AML-193 (cell line): ENCODE measurements around the gene AGAP1.

Experiments
- DNase-seq, 2 experiments: peaks; one replicate each; lab custom pipeline; 2025; lab: John Stamatoyannopoulos, UW

Gene AGAP1

DNA sequence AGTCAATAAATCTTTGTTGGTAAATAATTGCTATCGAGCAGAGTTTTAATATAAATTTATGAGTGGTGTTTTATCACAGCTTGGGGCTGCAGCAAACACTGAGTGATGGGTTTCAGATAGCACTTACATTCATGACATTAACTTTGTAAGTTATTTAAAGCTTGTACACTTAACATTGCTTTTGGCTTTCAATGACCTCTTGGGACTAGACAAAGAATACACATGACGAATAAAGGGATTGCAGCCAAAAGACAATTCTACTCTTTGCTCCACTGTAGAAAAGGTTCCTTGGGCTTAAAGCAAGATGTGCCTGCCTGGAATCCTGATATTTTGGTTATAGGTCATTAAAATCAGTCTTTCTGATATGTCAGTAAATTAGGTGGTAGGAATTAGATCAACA, 374.8 kb downstream of the AGAP1 start:
- DNase-seq = no peak

DNA sequence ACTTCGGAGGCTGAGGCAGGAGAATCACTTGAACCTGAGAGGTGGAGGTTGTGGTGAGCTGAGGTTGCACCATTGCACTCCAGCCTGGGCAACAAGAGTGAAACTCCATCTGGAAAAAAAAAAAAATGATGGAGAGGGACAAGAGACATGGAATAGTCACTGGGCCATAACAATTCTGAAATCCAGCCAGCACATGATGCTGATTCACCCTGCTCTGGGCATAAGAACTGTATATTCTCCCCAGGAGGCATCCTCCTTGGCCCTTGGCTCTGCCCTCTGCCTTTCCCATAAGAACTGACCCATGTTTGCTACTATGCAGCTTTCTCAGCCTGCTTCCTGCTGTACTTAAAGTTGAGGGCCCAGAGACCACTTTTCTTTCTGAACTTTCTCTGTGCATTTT, 376.7 kb downstream of the AGAP1 start:
- no peak for DNase-seq

DNA sequence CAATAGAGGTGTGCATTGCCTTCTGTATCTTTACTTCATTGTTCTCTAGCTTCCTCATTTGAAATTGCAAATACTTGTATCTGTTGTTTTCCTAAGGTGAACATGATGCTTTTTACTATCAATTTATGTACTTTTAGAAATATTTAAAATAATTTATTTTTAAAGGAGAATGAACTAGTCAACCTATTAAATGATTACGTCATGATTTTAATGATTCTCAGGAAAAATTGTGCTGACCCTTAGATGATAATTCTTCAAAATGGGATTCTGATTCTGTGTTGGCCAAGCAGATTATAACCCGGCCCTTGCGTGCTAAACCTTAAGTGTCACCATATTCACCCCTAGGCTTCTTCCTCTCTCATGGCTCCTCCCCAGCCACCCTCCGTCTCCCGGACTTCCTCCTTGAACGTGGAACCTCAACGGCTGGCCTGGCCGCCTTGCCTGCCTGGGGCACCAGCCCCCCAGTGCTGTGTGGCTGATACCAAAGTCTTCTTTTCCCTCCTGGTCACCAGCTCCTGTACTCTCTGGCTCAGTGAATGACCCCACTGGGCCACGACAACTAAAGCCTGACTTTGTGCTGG, 382.3 kb downstream of the AGAP1 start:
- no peak for DNase-seq

DNA sequence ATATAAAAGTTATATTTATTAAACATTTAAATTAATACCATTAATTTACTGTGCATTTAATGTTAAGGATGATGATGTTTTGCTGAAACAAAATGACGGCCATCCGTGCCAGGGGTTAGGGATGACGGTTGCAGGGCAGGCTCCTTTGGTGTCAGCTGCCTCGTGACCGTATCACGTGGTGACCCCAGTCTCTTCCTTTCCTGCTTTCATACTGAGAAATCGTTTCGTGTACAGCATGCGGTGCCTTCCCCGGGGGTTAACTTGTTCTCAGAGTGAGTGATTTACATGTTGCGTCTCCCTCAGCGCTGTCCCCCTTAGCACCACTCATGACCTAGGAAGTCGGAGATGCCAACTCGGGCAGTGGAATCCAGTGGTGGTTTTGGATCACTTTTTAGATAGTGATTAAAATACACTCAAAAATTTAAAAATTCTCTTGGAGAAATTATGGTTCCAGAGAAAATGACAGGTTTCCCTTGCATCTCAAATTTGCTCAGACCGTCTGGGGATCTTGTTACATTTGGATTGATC, 383.5 kb downstream of the AGAP1 start:
- DNase-seq = no peak

DNA sequence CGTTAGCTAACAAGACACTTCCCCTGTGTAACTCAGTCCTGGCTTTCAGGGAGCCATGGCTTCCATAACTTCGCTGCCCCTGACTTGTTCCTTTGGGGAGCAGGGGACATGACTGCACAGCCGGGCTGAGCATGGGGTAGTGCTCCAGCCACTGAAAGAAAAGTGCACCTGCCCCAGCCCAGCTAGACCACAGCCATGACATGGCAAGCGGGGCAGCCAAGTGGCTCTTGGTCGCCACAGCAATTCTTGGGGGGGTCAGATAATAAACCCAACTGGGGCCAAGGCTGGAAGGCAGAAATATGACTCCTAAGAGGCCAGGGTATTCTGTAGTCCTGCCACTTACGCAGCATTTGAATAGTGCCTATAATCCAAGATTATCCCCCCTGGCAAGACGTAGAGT, 385.3 kb downstream of the AGAP1 start:
- no peak for DNase-seq

DNA sequence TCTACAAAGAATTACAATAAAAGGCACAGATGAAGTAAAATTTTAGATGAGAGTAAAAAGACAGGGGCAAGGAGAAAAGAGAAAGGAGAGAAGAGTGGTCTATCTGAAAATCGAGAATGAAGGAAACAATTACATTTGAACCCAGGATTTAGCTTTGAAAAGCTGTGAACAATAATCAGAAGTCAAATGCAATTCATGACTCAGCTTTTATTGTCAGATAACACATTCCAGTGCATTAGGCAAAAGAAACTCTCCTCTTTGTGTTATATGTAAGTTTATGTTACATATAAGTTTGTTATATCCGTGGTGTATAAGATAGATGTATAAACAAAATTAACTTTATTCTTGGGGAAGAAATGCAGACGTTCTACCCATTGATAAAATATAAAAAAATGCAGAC, 389.8 kb downstream of the AGAP1 start:
- DNase-seq = no peak

DNA sequence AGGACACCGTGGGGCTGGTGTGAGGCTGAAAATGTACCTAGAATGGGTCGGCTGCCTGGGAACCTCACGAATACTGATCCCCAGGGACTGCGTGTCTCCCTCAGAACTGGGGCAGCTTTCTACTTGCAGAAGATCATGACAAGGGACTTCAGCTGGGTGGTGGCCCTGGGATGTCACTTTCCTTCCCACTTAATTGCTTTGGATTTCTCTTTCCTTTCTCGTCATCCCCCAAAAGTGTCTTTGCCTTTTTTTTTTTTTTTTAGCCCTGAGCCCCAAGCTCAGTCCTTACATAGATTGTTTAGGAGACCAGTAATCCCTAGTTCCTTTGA, 395.4 kb downstream of the AGAP1 start:
- DNase-seq = no peak

DNA sequence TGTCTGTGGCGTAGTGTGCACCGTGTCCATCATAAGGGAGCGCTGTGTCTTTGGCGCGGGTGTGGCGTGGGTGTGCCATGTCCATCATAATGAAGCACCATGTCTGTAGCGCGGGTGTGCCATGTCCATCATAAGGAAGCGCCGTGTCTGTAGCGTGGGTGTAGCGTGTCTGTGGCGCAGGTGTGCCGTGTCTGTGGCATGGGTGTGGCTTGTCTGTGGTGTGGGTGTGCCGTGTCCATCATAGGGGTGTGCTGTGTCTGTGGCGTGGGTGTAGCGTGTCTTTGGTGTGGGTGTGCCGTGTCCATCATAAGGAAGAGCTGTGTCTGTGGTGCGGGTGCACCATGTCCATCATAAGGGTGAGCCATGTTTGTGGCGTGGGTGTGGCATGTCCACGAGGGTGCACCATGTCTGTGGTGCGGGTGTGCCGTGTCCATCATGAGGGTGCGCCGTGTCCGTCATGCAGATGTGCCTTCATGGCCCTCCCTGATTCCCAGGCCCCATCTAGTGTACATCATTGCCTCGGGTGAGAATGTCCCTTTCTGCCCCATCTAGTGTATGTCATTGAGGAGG, 399.4 kb downstream of the AGAP1 start:
- no peak for DNase-seq

DNA sequence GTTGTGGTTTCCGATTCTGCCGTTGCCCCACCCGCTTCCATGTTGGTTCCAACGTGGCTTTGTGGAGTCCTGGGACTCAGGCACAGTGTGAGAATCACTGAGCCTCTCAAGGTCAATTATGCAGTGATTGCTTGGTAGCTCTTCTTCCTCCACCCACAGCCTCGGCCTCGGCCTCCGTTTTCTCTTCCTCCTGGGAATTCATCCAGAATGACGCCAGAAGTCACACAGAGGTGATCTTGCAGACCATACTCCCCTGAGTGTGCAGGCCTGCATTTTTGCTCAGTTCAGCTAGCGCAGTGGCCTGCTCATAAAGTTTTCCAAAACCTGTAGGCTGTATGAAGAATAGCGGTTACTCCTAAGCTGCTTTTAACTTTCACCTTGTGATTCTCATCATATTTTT, 401.0 kb downstream of the AGAP1 start:
- no peak for DNase-seq

DNA sequence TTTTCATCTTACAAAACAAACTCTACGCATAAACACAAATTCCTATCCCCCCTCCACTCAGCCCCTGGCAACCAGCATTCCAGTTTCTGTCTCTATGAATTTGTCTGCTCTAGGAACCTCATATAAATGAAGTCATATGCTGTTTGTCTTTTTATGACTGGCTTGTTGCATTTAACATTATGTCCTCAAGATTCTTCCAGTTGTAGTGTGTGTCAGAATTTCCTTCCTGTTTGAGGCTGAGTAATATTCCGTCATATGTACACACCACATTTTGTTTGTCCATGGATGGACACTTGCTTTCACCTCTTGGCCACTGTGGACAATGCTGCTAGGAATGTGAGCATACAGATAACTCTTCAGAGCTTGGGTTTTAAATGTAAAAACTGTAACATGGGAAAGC, 402.2 kb downstream of the AGAP1 start:
- no peak for DNase-seq

DNA sequence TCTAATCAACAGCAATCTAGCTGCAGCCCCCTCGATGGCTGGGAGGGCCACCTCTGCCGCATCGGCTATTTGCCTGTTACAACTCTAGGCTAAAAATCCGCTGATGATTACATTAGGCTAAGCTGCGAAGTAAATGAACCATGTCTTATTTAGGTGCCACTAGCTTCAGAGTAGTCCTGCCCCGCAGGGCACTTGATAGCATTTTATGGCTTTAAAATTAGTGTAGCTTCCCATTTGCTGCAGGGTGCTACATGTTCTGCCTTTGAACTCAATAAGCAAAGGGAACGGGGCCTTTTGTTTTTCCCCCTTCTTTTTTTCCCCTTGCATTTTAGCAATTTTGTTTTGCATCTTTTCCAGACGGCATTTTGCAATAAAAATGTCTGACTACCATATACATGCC, 404.1 kb downstream of the AGAP1 start:
- no peak for DNase-seq

DNA sequence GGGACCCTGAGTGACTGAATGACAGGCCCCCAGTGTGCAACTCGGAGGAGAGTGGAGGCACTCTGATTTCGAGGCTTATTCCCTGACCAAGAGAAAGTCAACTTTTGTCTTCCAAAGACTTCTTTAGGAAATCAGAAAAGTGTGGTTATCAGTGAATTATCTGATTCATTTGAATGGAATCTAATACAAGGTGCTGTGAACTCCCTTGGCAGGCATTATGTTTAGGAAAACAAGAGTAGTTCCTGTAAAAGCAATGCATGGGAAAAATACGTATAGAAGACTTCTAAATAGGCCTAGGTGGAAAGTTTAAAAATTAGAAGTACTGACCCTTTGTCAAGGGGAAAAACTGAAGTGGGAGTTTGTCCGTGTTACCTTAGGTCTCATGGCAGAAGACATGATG, 404.9 kb downstream of the AGAP1 start:
- no peak for DNase-seq

DNA sequence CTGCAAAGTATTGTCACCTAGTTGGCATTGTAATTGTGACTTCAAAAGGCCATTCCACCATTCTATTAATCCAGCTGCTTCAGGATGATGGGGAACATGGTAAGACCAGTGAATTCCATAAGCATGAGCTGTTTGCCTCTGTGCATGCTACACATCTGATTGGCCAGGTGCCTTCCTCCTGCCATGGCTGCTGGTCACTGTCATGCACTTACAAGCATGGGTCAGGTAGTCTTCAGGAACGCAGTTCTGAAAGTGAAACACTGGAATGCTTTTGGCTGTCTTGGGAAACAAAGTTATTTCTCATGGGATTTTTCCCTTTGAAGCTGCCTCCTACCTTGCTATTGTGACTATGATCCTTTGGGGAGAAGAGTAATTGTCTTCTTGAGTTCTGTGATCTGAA, 406.8 kb downstream of the AGAP1 start:
- DNase-seq = no peak

DNA sequence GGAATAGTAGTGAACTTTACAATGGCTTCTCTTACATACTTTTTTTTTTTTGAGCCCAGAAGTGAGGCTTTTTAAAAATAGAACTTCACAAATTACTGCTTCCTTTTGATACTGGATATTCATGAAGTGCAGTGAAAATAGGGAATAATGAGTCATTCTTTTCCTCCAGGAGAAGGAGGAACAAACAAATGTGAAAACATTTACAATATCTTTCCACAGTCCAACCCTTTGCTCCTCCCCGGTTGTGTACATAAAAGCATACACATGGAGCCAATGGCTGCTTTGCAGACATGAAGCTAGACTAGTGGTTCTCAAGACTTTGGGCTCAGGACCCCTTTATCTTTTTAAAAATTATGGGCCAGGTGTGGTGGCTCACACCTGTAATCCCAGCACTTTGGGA, 407.4 kb downstream of the AGAP1 start:
- no peak for DNase-seq

DNA sequence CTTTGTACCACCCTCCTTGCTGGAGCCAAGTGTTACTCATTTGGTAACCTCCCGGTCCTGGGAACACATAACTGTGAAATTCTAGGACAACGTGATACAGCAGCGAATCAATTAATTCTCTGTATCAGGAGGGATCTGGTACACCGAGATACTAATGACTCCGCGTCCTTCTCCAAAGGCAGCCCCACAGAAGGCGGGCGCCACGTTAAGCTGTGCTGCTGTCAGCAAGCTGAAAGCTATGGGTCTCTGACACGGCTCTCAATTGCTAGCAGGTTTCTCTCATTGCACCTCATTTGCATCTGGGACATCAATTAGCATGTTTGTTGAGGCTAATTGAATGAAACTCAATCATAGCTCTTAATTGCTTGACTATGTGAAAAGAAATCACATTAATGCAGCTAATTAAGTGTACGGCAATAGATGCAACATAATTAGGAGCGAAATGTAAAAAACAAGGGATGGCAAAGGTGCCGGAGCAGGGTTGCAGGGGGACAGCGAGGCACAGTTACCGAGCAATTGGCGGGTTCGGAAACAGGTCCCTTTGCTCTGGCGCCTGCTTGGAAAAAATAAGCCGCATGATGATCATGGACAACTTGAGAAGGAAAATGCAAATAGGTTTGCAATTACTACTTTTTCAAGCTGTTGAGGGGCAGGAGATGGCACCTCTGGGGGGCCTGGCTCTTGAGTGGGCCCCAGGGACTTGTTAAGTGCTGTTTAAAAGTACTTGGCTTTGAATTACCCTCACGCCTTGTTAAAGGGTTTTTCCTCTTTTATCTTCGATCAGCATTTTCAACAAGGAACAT, 410.1 kb downstream of the AGAP1 start:
- no peak for DNase-seq

DNA sequence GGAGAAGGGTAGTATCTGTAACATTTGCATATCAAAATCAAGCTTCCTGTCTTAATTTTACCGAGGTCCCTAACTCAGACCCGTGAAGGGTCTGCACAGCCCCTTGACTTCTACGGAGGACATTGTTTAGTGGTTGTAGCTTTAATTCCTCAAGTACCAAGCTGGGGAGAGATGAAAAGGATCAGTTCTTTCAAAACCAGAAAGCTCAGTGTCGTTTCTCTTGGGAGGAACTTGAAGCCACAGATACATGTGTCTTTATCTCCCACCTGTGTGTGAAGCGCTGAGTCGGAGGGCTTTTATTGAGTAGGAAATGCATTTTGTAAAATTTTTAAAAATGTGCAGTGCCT, 410.7 kb downstream of the AGAP1 start:
- no peak for DNase-seq

DNA sequence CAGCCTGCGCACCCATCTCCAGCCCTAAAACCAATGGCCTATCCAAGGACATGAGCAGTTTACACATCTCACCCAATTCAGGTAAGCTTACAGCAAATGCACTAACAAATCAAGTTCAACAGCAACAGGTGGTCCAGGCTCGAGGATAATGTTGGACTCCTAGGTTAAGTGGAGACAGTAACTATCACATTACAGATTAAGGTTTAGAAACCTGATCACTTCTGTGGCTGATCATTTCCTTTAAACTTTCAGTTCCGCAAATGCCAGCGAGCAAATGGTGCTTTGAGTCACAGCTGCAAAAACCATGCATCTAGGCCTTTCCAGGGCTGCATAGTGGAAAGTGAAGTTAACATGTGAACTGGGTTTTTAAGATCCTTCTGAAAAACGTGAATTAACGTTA, 415.0 kb downstream of the AGAP1 start:
- no peak for DNase-seq

DNA sequence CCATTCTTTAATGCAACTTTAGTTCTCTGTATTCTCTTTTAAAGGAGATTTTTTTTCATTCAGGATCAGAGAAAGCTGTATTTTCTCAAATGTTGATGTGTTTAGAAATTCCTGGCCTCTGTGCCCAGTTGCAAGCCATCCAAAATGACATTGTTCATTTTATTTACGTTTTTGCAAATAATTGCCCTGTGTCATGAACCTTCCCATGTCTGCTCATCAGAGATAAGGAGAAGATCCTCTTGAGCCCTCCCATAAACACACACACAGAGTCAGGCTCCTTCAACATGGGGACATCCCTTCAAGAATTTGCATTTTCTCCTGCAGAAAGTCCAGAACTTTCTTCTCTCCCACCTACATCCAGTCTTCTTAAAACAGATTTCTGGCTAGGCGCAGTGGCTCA, 415.5 kb downstream of the AGAP1 start:
- no peak for DNase-seq

DNA sequence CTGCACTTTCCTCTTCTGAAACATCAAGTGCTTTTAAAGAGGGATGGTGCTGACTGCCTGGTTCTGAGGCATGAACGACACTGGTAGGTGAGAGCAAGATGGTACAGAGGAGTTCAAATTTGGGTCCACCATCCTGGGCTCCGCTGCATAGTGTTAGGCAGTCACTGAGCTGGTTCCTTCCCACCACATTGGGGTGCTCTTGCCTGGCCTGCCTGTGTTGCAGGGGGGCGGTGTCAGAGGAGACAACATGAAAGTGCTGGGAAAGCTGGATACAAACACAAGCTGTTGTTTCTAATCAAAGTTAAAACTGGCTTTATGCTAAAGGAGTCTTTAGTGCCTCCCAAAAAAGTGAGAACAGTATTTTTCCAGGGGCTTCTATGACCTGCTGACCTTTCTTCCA, 416.2 kb downstream of the AGAP1 start:
- no peak for DNase-seq

DNA sequence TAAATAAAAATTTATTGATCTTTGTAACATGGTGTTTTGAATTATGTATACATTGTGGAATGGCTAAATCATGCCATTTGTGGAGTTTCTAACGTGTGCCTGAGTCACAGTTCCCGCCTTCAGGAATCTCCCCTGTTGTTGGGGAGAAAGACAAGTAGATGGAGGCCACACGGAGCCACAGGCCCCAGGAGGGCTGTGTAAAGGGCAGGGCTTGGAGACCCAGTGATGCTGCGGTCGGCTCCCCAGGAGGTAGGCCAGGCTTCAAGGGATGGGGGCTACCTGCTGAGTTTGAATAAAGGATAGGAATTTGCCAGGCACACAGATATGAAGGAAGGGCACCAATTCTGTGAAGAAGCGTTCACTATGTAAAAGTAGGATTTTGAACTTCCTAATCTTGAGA, 417.3 kb downstream of the AGAP1 start:
- no peak for DNase-seq

DNA sequence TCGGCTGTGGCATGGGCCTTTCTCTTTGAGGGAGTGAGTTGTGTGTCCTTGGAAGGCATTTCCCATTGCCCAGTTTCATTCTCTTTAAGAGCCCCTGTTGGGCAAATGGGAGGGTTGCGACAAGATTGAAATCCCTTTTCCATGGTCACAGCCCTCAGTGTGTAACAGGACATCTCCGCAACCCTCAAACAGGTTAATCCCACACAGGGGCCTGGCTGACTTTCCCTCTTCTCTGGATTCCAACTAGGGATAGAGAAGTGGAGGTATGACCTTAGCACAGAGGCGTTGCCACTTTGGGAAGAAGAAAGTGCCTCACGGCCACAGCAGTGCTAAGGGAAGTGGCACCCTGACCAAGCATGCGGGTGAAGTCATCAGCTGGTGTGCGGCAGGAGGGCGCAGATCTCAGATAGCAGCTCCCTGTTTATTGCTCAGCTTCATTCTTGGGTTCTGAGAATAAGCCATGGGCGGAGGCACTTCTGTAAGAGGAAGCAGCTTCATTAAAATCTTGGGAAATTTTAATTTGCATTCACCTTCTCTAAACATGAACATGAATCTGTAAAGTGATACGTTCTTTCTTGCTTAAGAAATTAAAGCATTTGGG, 417.9 kb downstream of the AGAP1 start:
- no peak for DNase-seq

DNA sequence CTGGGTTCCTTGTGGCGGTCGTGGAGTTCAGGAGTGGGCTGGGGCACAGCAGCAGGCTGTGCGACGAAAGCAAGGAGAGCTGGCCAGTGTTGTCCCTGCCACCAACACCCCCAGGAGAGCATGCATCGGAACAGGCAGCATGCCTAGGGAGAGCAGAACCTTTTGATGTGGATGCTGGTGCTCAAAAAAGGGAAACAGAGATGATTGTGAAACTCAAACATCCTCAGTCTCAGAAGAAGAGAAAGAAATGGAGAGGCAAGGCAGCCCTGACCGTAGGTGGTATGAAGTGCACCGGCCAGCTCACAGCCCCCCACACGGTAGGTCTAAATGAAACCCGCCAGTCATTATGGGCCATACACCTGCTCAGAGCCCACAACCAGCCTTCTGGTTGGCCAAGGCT, 420.9 kb downstream of the AGAP1 start:
- no peak for DNase-seq

DNA sequence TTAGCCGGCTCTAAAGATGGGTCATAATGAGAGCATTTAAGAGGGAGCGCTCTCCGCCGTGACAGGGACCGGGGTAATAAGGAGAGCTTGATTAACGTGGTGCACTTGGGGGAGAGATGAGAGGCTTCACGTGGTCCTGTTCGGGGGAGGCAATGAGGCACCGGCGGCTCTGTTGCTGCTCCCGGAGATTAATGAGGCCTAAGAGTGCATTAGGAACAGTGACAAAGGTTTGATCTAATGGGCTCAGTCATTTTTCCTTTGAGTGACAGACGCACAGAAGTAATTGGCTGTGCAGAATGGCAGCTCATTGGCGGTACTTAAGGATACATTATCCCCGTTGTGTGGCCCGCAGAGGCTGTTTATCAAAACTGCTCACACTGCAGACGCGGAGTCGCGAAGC, 423.7 kb downstream of the AGAP1 start:
- DNase-seq = no peak
